Diencephalon (tissue), 1 donor: ENCODE measurements around the gene MAGEA8. TPM values are rescaled to one million over a fixed set of nuclear protein-coding genes. Genes with fewer than 3 reads are reported as not detected.

Experiments used
- total RNA-seq: library from RNA; depleted of rRNA; stranded (reverse); fragments of >200 nt; gene quantifications from one replicate; pipeline ENCODE4 v1.2.3, GENCODE V29; 2014

MAGEA8 gene
- total RNA-seq = not detected

GRCh38 chrX:149881081-149881711, at the start of gene MAGEA8:
TSS of gene MAGEA8 (plus strand) at chrX:149881183. CDS start at chrX:149884273, 3,090 bp downstream.

GRCh38 chrX:149929400-149929799, 48.4 kb downstream of the MAGEA8 start, which contains the start of gene HSFX4:
TSS of gene HSFX4 (plus strand) at chrX:149929573. CDS start at chrX:149929645, 72 bp downstream.

Other genes with a start within 250 kb of the MAGEA8 start
- gene TMEM185A, start 249.4 kb upstream of the MAGEA8 start, total RNA-seq = 37.1 TPM
- not detected for gene MAGEA11, start 169.1 kb upstream of the MAGEA8 start, total RNA-seq
- gene HSFX1, start 107.1 kb upstream of the MAGEA8 start, total RNA-seq = 2.3 TPM
- not detected for gene MAGEA9, start 99.3 kb upstream of the MAGEA8 start, total RNA-seq
- not detected for gene HSFX4, start 48.4 kb downstream of the MAGEA8 start, total RNA-seq
- gene EOLA2, start 57.3 kb downstream of the MAGEA8 start, total RNA-seq = 15.7 TPM